Thoracic aorta (tissue), 2 donors: ENCODE results near the gene NDOR1. TPM values are rescaled to one million over a fixed set of nuclear protein-coding genes. Genes with fewer than 3 reads are reported as not detected.

Experiments used
- ATAC-seq: fragments of 150-250 bp; one replicate; pipeline ENCODE4 v1.8.0; 2017; ENCODE audit warnings: low read depth; ENCODE audit not compliant: insufficient number of reproducible peaks, low FRiP score
- DNase-seq: peaks from one replicate; pipeline ENCODE4 v3.0.0-alpha.2; 2020; ENCODE audit warnings: low spot score
- H3K27ac ChIP-seq, 2 donors: fragments of 200-600 bp; sonication (generic); 1 replicate in 1 of 2; 2 replicates in 1 of 2; pipeline ENCODE4 v1.5.1; 2016; ENCODE audit warnings: mild to moderate bottlenecking in 2 of 2, moderate library complexity in 2 of 2
- H3K27me3 ChIP-seq: fragments of 200-600 bp; sonication (generic); replicated peaks from 2 replicates; pipeline ENCODE4 v1.6.0; 2016; ENCODE audit warnings: mild to moderate bottlenecking; ENCODE audit not compliant: insufficient read depth
- H3K36me3 ChIP-seq: fragments of 200-600 bp; sonication (generic); one replicate; pipeline ENCODE4 v1.5.1; 2016
- H3K4me1 ChIP-seq, 2 donors: fragments of 200-600 bp; sonication (generic); 1 replicate in 1 of 2; 2 replicates in 1 of 2; pipeline versions ENCODE4 v1.5.1 to v1.6.0; 2016; ENCODE audit warnings: low read depth in 2 of 2, mild to moderate bottlenecking in 1 of 2; ENCODE audit not compliant: control insufficient read depth in 1 of 2
- H3K4me3 ChIP-seq: fragments of 200-600 bp; sonication (generic); 2 replicates; pipeline ENCODE4 v1.5.1; 2016; ENCODE audit warnings: mild to moderate bottlenecking
- H3K9me3 ChIP-seq: fragments of 200-600 bp; sonication (generic); 2 replicates; pipeline ENCODE4 v1.5.1; 2016
- CTCF ChIP-seq: fragments of 200-600 bp; sonication (generic); IDR thresholded peaks from one replicate; pipeline ENCODE4 v1.5.1; 2019; ENCODE audit warnings: antibody characterized with exemption
- total RNA-seq, 2 donors: library from RNA; depleted of rRNA; stranded (reverse); fragments of >200 nt; gene quantifications; one replicate each; pipeline versions ENCODE4 v1.1.0 to v1.2.3, GENCODE V29; 2016

Gene NDOR1
- 10 to 100 TPM; 13.3 to 17.7 TPM for total RNA-seq

GRCh38 chr9:137205126-137206069 lies at the start of gene NDOR1, which contains the start of gene TMEM203:
TSS of gene NDOR1 (plus strand) at chr9:137205700. CDS start at chr9:137205778, 78 bp downstream.
TSS of gene TMEM203 (minus strand) at chr9:137205648. CDS start at chr9:137205414, 234 bp downstream.
- Histone ChIP-seq H3K27me3 (no peaks in the 10 kb centered on the region), H3K4me1 (peaks cover 29 to 52% of the 10 kb centered on the region in 2 donors), H3K9me3 (no peaks in the 10 kb centered on the region), H3K27ac (peak within 1 kb of the TSS; percentile 72 to 81), H3K4me3 (peak within 1 kb of the TSS; percentile 99), H3K36me3 (no peaks in the 10 kb centered on the region)
- DNase-seq (peak; percentile 55), ATAC-seq (peak; percentile 11)
- no peak for TF ChIP-seq CTCF

DNA sequence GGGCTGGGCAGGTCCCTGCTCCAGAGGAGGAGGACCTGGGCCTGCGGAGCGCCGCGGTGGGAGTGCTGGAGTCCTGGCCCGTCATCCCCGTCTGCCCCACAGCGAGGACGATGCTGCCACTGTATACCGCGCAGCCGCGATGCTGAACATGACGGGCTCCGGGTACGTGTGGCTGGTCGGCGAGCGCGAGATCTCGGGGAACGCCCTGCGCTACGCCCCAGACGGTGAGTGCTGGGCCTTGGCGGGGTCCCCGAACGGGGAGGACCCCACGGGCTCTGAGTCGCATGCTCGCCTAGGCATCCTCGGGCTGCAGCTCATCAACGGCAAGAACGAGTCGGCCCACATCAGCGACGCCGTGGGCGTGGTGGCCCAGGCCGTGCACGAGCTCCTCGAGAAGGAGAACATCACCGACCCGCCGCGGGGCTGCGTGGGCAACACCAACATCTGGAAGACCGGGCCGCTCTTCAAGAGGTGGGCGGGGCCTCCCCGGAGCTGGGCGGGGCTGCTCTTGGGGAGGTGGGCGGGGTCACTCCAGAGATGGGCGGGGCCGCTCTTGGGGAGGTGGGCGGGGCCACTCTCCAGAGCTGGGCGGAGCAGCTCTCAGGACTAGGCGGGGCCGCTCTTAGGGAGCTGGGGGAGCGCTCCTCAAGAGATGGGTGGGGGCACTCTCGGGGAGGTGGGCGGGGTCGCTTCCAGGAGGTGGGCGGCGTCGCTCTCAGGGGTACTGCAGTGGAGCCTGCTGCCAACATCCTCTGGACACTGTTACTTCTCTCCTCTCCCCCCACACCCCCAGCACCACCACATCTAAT lies 48.7 kb upstream of the NDOR1 start:
- no peak for ATAC-seq
- no peak for DNase-seq
- peaks cover 0 to 5% of the 10 kb centered on the region in 2 donors for H3K4me1 ChIP-seq
- no peak overlapping the region for H3K27ac ChIP-seq
- H3K36me3 ChIP-seq: no peaks in the 10 kb centered on the region
- H3K27me3 ChIP-seq: peaks cover 26% of the 10 kb centered on the region
- peak overlapping the region; percentile 43 for H3K4me3 ChIP-seq
- TF ChIP-seq CTCF: no peak
- H3K9me3 ChIP-seq: no peaks in the 10 kb centered on the region

DNA sequence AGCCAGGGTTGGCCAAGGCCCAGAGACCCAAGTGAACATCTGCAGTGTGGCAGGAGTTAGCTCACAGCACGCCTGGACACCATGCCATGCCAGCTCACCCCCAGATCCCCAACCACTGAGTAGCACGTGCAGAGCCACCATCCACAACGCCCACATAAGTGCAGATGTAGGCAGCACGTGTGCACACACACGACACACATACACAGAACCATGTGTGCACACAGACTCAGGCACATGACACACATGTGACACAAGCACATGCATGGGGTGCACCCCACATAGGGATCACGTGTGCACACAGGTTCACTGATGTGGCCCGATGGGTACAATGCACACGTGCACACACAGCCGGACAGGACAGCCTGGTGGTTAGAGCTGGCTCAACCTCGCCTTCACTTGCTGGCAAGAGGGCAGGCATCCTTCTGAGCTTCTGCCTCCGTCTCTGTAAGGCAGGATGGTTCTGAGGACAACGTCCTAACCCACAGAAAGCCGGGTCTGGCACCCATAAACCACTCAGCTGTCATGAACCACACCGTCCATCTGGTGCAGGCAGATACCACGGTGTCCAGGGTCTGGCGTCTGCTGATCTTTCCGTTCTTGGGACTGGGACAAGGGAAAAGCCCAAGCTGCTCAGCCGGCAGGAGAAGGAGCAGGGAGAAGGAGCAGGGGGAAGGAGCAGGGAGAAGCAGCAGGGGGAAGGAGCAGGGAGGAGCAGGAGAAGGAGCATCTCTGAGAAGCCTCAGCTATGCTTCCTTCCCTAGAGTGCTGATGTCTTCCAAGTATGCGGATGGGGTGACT lies 47.7 kb upstream of the NDOR1 start:
- no peaks in the 10 kb centered on the region for H3K9me3 ChIP-seq
- DNase-seq: no peak
- no peak for TF ChIP-seq CTCF
- H3K36me3 ChIP-seq: no peaks in the 10 kb centered on the region
- H3K27ac ChIP-seq: no peak overlapping the region
- no peak for ATAC-seq
- H3K27me3 ChIP-seq: peaks cover 31% of the 10 kb centered on the region
- no peak overlapping the region for H3K4me3 ChIP-seq
- peaks cover 5 to 12% of the 10 kb centered on the region in 2 donors for H3K4me1 ChIP-seq

- H3K4me1 ChIP-seq: peaks cover 7 to 20% of the 10 kb centered on the region in 2 donors
- ATAC-seq (no peak), DNase-seq (no peak)
- H3K9me3 ChIP-seq: no peaks in the 10 kb centered on the region
- H3K27ac ChIP-seq: no peak overlapping the region
- H3K27me3 ChIP-seq: peaks cover 31% of the 10 kb centered on the region
- no peak overlapping the region for H3K4me3 ChIP-seq
- H3K36me3 ChIP-seq: no peaks in the 10 kb centered on the region
- no peak for TF ChIP-seq CTCF
Observed at GRCh38 chr9:137158625-137159024, 46.9 kb upstream of the NDOR1 start.
